ENCODE data around the gene RPS18. TPM values are rescaled to one million over a fixed set of nuclear protein-coding genes. Genes with fewer than 3 reads are reported as not detected.

Gene RPS18
- total RNA-seq, 4 donors from 2014 or later = 1,642 to 3,082 (median 2,562) TPM

DNA sequence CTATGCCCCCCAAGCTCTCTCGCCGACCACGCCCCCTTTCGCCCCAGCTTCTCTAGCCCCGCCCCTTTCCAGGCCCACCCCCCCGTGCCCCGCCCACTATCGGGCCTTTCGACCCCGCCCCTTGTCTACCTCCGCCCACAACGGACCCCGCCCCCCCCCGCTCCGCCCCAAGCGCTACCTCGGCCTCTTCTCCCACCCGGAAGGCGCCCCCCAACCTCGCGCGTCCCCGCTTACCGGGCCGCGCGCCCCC is 45.5 kb downstream of the RPS18 start:
- 1% methylated on average over 13 of the region's 27 CpGs for WGBS
- H3K27me3 ChIP-seq = no peaks in the 10 kb centered on the region
- DNase-seq (ENCODE audit: extremely low spot score) = no peak
- H3K4me3 ChIP-seq = peak overlapping the region; percentile 59 to 74 (median 66)
- no peak for TF ChIP-seq POLR2A (IDR thresholded peaks at IDR 0.05; ENCODE audit: low read depth)
- TF ChIP-seq, protein P1, sequence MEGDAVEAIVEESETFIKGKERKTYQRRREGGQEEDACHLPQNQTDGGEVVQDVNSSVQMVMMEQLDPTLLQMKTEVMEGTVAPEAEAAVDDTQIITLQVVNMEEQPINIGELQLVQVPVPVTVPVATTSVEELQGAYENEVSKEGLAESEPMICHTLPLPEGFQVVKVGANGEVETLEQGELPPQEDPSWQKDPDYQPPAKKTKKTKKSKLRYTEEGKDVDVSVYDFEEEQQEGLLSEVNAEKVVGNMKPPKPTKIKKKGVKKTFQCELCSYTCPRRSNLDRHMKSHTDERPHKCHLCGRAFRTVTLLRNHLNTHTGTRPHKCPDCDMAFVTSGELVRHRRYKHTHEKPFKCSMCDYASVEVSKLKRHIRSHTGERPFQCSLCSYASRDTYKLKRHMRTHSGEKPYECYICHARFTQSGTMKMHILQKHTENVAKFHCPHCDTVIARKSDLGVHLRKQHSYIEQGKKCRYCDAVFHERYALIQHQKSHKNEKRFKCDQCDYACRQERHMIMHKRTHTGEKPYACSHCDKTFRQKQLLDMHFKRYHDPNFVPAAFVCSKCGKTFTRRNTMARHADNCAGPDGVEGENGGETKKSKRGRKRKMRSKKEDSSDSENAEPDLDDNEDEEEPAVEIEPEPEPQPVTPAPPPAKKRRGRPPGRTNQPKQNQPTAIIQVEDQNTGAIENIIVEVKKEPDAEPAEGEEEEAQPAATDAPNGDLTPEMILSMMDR (IDR thresholded peaks at IDR 0.05) = no peak
- no peak for TF ChIP-seq POLR2AphosphoS5 (IDR thresholded peaks at IDR 0.05)
- TF ChIP-seq EP300 (IDR thresholded peaks at IDR 0.05) = no peak
- intact Hi-C loops (cut with DNase I) = no loop called here
- no peaks in the 10 kb centered on the region for H3K9me3 ChIP-seq
- H3K27ac ChIP-seq (replicated peaks in 1 of 4) = peak overlapping the region; percentile 84 to 95 (median 90)
- peaks cover 27 to 40% (median 32%) of the 10 kb centered on the region in 4 donors for H3K36me3 ChIP-seq
- H3K4me1 ChIP-seq = peaks cover 51 to 85% (median 76%) of the 10 kb centered on the region in 4 donors

GRCh38 chr6:33317669-33318425 is 46.0 kb downstream of the RPS18 start, which contains the start of gene ZBTB22:
TSS of gene ZBTB22 (minus strand) at chr6:33317744. CDS start at chr6:33316916, 828 bp downstream.
- intact Hi-C loops (cut with DNase I) = no loop called here
- TF ChIP-seq POLR2AphosphoS5 (IDR thresholded peaks at IDR 0.05) (peak; percentile 68 to 74), POLR2A (IDR thresholded peaks at IDR 0.05; ENCODE audit: low read depth) (no peak), EP300 (IDR thresholded peaks at IDR 0.05) (no peak)
- TF ChIP-seq, protein P1 (IDR thresholded peaks at IDR 0.05) = peak in 1 of 3 experiments; percentile 26
- peak; percentile 99 for DNase-seq (ENCODE audit: extremely low spot score)
- H3K27me3 ChIP-seq = no peaks in the 10 kb centered on the region
- peaks cover 47 to 81% (median 73%) of the 10 kb centered on the region in 4 donors for H3K4me1 ChIP-seq
- H3K27ac ChIP-seq (replicated peaks in 1 of 4) = peak within 1 kb of the TSS; percentile 84 to 95 (median 90)
- H3K36me3 ChIP-seq = peaks cover 27 to 40% (median 32%) of the 10 kb centered on the region in 4 donors
- H3K9me3 ChIP-seq = no peaks in the 10 kb centered on the region
- WGBS = 2% methylated on average over 24 of the region's 44 CpGs
- H3K4me3 ChIP-seq = peak within 1 kb of the TSS; percentile 59 to 74 (median 66)

DNA sequence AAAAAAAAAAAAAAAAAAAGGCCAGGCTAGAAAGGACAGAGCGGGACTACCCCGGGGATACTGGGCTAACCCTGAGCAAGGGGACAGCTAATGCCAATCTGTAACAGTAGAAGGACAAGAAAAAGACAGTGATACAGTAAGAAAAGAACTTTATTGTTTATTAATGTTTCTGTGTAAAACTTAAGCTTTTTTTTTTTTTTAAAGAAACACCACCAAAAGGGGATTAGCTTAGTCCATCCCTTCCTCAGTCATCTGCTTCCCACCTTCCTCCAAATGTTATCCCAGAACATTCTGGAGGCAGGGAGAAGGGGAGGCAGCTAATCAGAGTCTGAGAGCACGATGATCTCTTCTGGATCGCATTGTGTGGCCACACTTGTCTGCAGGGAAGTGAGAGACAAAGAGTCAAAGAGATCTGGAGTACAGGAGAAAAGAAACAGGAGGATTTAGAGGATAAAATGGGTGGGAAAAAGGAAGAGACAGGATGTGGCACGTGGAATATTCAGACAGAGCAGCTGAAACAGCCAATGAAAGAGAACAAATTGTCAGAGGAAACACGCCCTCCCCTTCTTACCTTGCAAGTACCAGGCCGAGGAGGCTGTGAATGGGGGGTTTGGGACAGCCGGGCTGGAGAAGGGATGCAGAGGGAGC is 46.7 kb downstream of the RPS18 start:
- Histone ChIP-seq H3K4me3 (peak overlapping the region; percentile 59 to 74 (median 66)), H3K27me3 (no peaks in the 10 kb centered on the region), H3K4me1 (peaks cover 48 to 79% (median 73%) of the 10 kb centered on the region in 4 donors), H3K36me3 (peaks cover 27 to 40% (median 32%) of the 10 kb centered on the region in 4 donors), H3K9me3 (no peaks in the 10 kb centered on the region), H3K27ac (replicated peaks in 1 of 4) (peak overlapping the region; percentile 84 to 95 (median 90))
- intact Hi-C loops (cut with DNase I) = no loop called here
- no peak for DNase-seq (ENCODE audit: extremely low spot score)
- TF ChIP-seq POLR2A (IDR thresholded peaks at IDR 0.05; ENCODE audit: low read depth) = no peak
- TF ChIP-seq EP300 (IDR thresholded peaks at IDR 0.05) = no peak
- TF ChIP-seq, protein P1 (IDR thresholded peaks at IDR 0.05) = no peak
- no peak for TF ChIP-seq POLR2AphosphoS5 (IDR thresholded peaks at IDR 0.05)
- WGBS = 66% methylated on average over 8 of the region's 8 CpGs

- Histone ChIP-seq H3K4me3 (no peak overlapping the region), H3K4me1 (peaks cover 49 to 79% (median 72%) of the 10 kb centered on the region in 4 donors), H3K27ac (replicated peaks in 1 of 4) (peak overlapping the region; percentile 42 to 86 (median 50)), H3K27me3 (no peaks in the 10 kb centered on the region), H3K36me3 (peaks cover 27 to 40% (median 32%) of the 10 kb centered on the region in 4 donors), H3K9me3 (no peaks in the 10 kb centered on the region)
- TF ChIP-seq, protein P1 (IDR thresholded peaks at IDR 0.05) = no peak
- TF ChIP-seq POLR2AphosphoS5 (IDR thresholded peaks at IDR 0.05) (no peak), EP300 (IDR thresholded peaks at IDR 0.05) (no peak), POLR2A (IDR thresholded peaks at IDR 0.05; ENCODE audit: low read depth) (no peak)
- intact Hi-C loops (cut with DNase I) = no loop called here
- 81% methylated on average over 3 of the region's 3 CpGs for WGBS
- DNase-seq (ENCODE audit: extremely low spot score) = no peak
These were observed 48.1 kb downstream of the RPS18 start for GRCh38 chr6:33319939-33320314.

Measured in esophagus muscularis mucosa (tissue), 4 donors.